Erythroblast (primary cell): ENCODE measurements around the gene NTF3.

Source experiments
- GATA1 ChIP-seq: IDR thresholded peaks from 2 replicates; pipeline ENCODE4 v1.6.1; 2011; ENCODE audit warnings: low read depth, mild to moderate bottlenecking, control low read depth, low read length, moderate library complexity
- POLR2A ChIP-seq: IDR thresholded peaks from 2 replicates; pipeline ENCODE4 v1.6.1; 2011; ENCODE audit warnings: mild to moderate bottlenecking, low read length

GRCh38 chr12:5432011-5432400, at the start of gene NTF3:
- TF ChIP-seq POLR2A (no peak), GATA1 (no peak)
